Gastroesophageal sphincter (tissue), 3 donors: ENCODE data around the gene CA9.

ENCODE experiments used
- EP300 ChIP-seq: sonication (generic); formaldehyde crosslinking; IDR thresholded peaks from one replicate; pipeline ENCODE4 v1.6.1; 2017; ENCODE audit warnings: antibody characterized with exemption, mild to moderate bottlenecking
- TF ChIP-seq, protein P1 (sequence below), 4 experiments: fragments of 200-600 bp in 2 of 4; fragments of 450-650 bp in 2 of 4; sonication (generic) in 1 of 4; IDR thresholded peaks; one replicate each; pipeline ENCODE4 v1.5.1; 2017 to 2019; ENCODE audit warnings: antibody characterized with exemption in 4 of 4, mild to moderate bottlenecking in 2 of 4, moderate library complexity in 2 of 4

DNA sequence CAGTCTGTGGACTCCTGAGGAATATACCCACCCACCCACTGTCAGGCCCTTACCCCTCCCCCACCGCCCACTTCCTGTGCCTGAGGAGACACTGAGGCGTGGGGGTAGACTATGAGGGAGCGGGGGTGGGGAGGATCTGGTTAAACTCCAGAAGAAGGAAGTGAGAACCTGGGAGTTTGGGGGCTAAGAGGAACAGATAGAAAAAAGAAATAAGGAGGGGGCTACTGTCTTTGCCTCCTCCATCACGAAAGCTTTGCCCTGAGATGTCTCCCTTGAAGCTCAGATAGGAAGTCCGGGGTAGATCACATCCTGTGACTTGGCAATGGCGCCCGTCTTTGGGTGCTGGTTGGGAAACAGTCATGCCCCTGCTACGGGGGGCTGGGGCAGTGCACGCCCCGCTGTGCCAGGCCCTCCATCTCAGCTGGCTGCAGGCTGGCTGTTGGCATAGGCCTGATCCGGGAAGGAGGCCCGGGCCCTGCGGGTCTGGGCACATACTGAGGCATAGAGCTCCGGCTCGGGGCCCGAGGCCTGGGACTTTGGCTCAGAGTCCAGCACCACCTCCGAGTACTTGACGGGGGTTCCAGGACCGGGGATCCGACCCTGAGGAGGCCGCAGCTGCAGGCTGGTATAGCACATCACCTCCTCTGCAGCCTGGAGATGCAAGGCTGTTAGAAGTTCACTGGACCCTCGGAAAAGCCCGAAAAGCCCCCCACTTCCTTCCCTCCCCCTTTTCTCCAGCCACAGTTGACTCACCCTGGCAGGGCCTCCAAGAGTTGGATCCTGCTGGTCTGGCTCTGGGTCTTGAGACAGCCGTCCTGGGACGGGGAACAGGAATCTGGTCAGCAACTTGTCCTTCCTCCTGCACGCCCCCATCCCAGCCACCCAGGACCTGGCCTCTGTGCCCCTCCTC is 24.0 kb upstream of the CA9 start:
- TF ChIP-seq, protein P1, sequence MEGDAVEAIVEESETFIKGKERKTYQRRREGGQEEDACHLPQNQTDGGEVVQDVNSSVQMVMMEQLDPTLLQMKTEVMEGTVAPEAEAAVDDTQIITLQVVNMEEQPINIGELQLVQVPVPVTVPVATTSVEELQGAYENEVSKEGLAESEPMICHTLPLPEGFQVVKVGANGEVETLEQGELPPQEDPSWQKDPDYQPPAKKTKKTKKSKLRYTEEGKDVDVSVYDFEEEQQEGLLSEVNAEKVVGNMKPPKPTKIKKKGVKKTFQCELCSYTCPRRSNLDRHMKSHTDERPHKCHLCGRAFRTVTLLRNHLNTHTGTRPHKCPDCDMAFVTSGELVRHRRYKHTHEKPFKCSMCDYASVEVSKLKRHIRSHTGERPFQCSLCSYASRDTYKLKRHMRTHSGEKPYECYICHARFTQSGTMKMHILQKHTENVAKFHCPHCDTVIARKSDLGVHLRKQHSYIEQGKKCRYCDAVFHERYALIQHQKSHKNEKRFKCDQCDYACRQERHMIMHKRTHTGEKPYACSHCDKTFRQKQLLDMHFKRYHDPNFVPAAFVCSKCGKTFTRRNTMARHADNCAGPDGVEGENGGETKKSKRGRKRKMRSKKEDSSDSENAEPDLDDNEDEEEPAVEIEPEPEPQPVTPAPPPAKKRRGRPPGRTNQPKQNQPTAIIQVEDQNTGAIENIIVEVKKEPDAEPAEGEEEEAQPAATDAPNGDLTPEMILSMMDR (IDR thresholded peaks at IDR 0.05) = no peak
- no peak for TF ChIP-seq EP300
